Stomach smooth muscle (tissue), 2 donors: ENCODE data around the gene TPP1.
A peak's percentile ranks its signal among the peaks of the same experiment; 100 is the strongest.

Experiments used
- H3K27ac ChIP-seq: one replicate; pipeline ENCODE4 v1.7.0; 2013; ENCODE audit warnings: mild to moderate bottlenecking, low read length, inconsistent platforms
- H3K27me3 ChIP-seq, 2 donors: one replicate each; pipeline ENCODE4 v1.7.0; 2013; ENCODE audit warnings: low read length in 2 of 2; ENCODE audit not compliant: insufficient read depth in 2 of 2, control insufficient read depth in 1 of 2
- H3K36me3 ChIP-seq, 2 donors: one replicate each; pipeline ENCODE4 v1.7.0; 2013; ENCODE audit warnings: low read length in 2 of 2; ENCODE audit not compliant: control insufficient read depth in 2 of 2, insufficient read depth in 2 of 2
- H3K4me1 ChIP-seq: one replicate; pipeline ENCODE4 v1.7.0; 2013; ENCODE audit warnings: low read length; ENCODE audit not compliant: control insufficient read depth, insufficient read depth
- H3K4me3 ChIP-seq, 2 donors: one replicate each; pipeline ENCODE4 v1.7.0; 2013; ENCODE audit warnings: low read length in 2 of 2
- H3K9ac ChIP-seq, 2 donors: one replicate each; pipeline ENCODE4 v1.7.0; 2013; ENCODE audit warnings: low read length in 2 of 2, mild to moderate bottlenecking in 1 of 2
- H3K9me3 ChIP-seq, 2 donors: one replicate each; pipeline ENCODE4 v1.7.0; 2013; ENCODE audit warnings: low read length in 2 of 2; ENCODE audit not compliant: control insufficient read depth in 2 of 2
- donor health status: healthy.
- donor health status: Pancreatic carcinoma.

TPP1 gene

GRCh38 chr11:6599881-6600390, 19.3 kb downstream of the TPP1 start:
- Histone ChIP-seq H3K9me3 (no peaks in the 10 kb centered on the region), H3K27ac (peak overlapping the region; percentile 85), H3K36me3 (peaks cover 36% of the 10 kb centered on the region in 2 donors), H3K27me3 (no peaks in the 10 kb centered on the region), H3K4me3 (no peak overlapping the region), H3K9ac (no peak overlapping the region), H3K4me1 (peaks cover 64% of the 10 kb centered on the region)

GRCh38 chr11:6599449-6599848, 19.8 kb downstream of the TPP1 start:
- H3K27me3 ChIP-seq, result no peaks in the 10 kb centered on the region
- peak overlapping the region; percentile 85 for H3K27ac ChIP-seq
- H3K4me3 ChIP-seq, result no peak overlapping the region
- peaks cover 36 to 38% of the 10 kb centered on the region in 2 donors for H3K36me3 ChIP-seq
- no peaks in the 10 kb centered on the region for H3K9me3 ChIP-seq
- no peak overlapping the region for H3K9ac ChIP-seq
- H3K4me1 ChIP-seq, result peaks cover 66% of the 10 kb centered on the region

- H3K9me3 ChIP-seq, result no peaks in the 10 kb centered on the region
- H3K4me3 ChIP-seq, result no peak overlapping the region
- H3K9ac ChIP-seq, result peak overlapping the region in 1 of 2 donors; percentile 24
- peaks cover 36 to 39% of the 10 kb centered on the region in 2 donors for H3K36me3 ChIP-seq
- no peaks in the 10 kb centered on the region for H3K27me3 ChIP-seq
- peak overlapping the region; percentile 85 for H3K27ac ChIP-seq
- H3K4me1 ChIP-seq, result peaks cover 70% of the 10 kb centered on the region
These were observed 20.7 kb downstream of the TPP1 start for GRCh38 chr11:6598555-6598954.

- H3K27ac ChIP-seq, result peak overlapping the region; percentile 85
- H3K36me3 ChIP-seq, result peaks cover 35 to 37% of the 10 kb centered on the region in 2 donors
- peak overlapping the region in 1 of 2 donors; percentile 36 for H3K4me3 ChIP-seq
- no peaks in the 10 kb centered on the region for H3K27me3 ChIP-seq
- H3K9ac ChIP-seq, result peak overlapping the region; percentile 4 to 62
- H3K4me1 ChIP-seq, result peaks cover 60% of the 10 kb centered on the region
- no peaks in the 10 kb centered on the region for H3K9me3 ChIP-seq
These were observed 22.9 kb downstream of the TPP1 start for GRCh38 chr11:6596239-6596877.

- no peak overlapping the region for H3K9ac ChIP-seq
- no peak overlapping the region for H3K4me3 ChIP-seq
- peak overlapping the region; percentile 76 for H3K27ac ChIP-seq
- H3K9me3 ChIP-seq, result no peaks in the 10 kb centered on the region
- no peaks in the 10 kb centered on the region for H3K27me3 ChIP-seq
- H3K4me1 ChIP-seq, result peaks cover 45% of the 10 kb centered on the region
- H3K36me3 ChIP-seq, result peaks cover 14 to 16% of the 10 kb centered on the region in 2 donors
These were observed 25.0 kb downstream of the TPP1 start for GRCh38 chr11:6594142-6594768.

- Histone ChIP-seq H3K27me3 (no peaks in the 10 kb centered on the region), H3K9me3 (peaks cover 0 to 4% of the 10 kb centered on the region in 2 donors), H3K4me1 (peaks cover 17% of the 10 kb centered on the region), H3K36me3 (peaks cover 0 to 5% of the 10 kb centered on the region in 2 donors), H3K9ac (peak overlapping the region in 1 of 2 donors; percentile 25), H3K4me3 (peak overlapping the region in 1 of 2 donors; percentile 36), H3K27ac (peak overlapping the region; percentile 58)
These were observed 31.2 kb downstream of the TPP1 start for GRCh38 chr11:6588018-6588417.

- Histone ChIP-seq H3K4me1 (peaks cover 17% of the 10 kb centered on the region), H3K36me3 (peaks cover 0 to 5% of the 10 kb centered on the region in 2 donors), H3K27me3 (no peaks in the 10 kb centered on the region), H3K4me3 (peak overlapping the region; percentile 36), H3K9me3 (peaks cover 0 to 4% of the 10 kb centered on the region in 2 donors), H3K27ac (peak overlapping the region; percentile 58), H3K9ac (peak overlapping the region; percentile 3 to 25)
These were observed 31.8 kb downstream of the TPP1 start for GRCh38 chr11:6587360-6587953.

GRCh38 chr11:6586434-6587359, 32.5 kb downstream of the TPP1 start:
- Histone ChIP-seq H3K4me1 (peaks cover 17% of the 10 kb centered on the region), H3K27ac (peak overlapping the region; percentile 58), H3K4me3 (peak overlapping the region; percentile 22 to 47)

GRCh38 chr11:6584528-6584927, 34.7 kb downstream of the TPP1 start:
- Histone ChIP-seq H3K27me3 (no peaks in the 10 kb centered on the region), H3K36me3 (no peaks in the 10 kb centered on the region), H3K4me1 (peaks cover 23% of the 10 kb centered on the region), H3K4me3 (no peak overlapping the region), H3K9me3 (peaks cover 0 to 4% of the 10 kb centered on the region in 2 donors), H3K27ac (no peak overlapping the region), H3K9ac (no peak overlapping the region)

More at GRCh38 chr11:6586434-6587359, 32.5 kb downstream of the TPP1 start:
- Histone ChIP-seq H3K9me3 (peaks cover 0 to 4% of the 10 kb centered on the region in 2 donors), H3K27me3 (no peaks in the 10 kb centered on the region), H3K9ac (no peak overlapping the region), H3K36me3 (no peaks in the 10 kb centered on the region)

GRCh38 chr11:6583584-6583983, 35.6 kb downstream of the TPP1 start:
- no peaks in the 10 kb centered on the region for H3K27me3 ChIP-seq
- H3K36me3 ChIP-seq, result no peaks in the 10 kb centered on the region
- H3K9me3 ChIP-seq, result peaks cover 0 to 4% of the 10 kb centered on the region in 2 donors
- H3K4me3 ChIP-seq, result no peak overlapping the region
- no peak overlapping the region for H3K9ac ChIP-seq
- H3K4me1 ChIP-seq, result peaks cover 23% of the 10 kb centered on the region
- H3K27ac ChIP-seq, result no peak overlapping the region
